GM21576 (cell line): ENCODE data around the gene SMPD1.
A peak's percentile ranks its signal among the peaks of the same experiment; 100 is the strongest.
"Not testable (repeated sequence)": the region's sequence is repeated elsewhere in the genome, so short reads cannot be mapped to it uniquely, and the experiment has no call there.

Experiments used
- ATAC-seq: cut with Tn5 transposase; IDR thresholded peaks from one replicate; pipeline ENCODE4 v1.9.1; 2021; ENCODE audit warnings: mild to moderate bottlenecking, moderate library complexity; ENCODE audit not compliant: unreplicated experiment

The SMPD1 gene

DNA sequence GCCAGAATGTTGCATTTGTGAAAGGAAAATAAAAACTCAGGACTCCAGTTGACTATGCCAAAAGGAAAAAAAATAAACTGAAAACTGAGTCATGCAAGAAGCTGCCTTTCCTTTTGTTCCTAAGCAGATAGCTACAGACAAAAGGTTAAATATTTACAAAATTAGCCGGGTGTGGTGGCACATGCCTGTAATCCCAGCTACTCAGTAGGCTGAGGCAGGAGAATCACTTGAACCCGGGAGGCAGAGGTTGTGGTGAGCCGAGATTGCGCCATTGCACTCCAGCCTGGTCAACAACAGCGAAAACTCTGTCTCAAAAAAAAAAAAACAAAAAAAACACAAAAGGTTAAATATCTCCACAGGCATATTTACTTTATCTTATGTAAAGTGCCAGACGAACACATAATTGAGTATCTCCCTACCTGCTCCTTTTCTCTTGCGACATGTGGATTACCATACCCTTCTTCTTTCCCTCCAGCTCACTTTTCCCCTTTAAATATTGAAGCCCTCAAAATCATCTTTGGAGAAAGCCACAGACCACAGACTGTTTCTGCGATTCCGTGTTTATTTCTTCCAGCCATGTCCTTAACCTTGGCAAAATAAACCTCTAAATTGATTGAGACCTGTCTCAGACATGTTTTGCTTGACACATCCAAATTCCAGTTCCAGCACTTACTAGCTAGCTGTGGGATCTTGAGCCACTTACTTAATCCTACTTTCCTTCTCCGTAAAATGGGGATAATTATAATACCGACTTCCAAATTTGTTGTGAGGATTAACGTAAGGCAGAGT, 2.3 kb upstream of the SMPD1 start:
- no peak for ATAC-seq

- no peak for ATAC-seq
These were observed 1.5 kb upstream of the SMPD1 start for GRCh38 chr11:6388748-6389147.

GRCh38 chr11:6390718-6391469, 620 bp downstream of the SMPD1 start:
- ATAC-seq = no peak

DNA sequence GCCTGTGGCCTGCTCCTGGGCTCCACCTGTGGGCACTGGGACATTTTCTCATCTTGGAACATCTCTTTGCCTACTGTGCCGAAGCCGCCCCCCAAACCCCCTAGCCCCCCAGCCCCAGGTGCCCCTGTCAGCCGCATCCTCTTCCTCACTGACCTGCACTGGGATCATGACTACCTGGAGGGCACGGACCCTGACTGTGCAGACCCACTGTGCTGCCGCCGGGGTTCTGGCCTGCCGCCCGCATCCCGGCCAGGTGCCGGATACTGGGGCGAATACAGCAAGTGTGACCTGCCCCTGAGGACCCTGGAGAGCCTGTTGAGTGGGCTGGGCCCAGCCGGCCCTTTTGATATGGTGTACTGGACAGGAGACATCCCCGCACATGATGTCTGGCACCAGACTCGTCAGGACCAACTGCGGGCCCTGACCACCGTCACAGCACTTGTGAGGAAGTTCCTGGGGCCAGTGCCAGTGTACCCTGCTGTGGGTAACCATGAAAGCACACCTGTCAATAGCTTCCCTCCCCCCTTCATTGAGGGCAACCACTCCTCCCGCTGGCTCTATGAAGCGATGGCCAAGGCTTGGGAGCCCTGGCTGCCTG, 1.4 kb downstream of the SMPD1 start:
- ATAC-seq = no peak

GRCh38 chr11:6392251-6392650, 2.0 kb downstream of the SMPD1 start:
- not testable (repeated sequence) for ATAC-seq

DNA sequence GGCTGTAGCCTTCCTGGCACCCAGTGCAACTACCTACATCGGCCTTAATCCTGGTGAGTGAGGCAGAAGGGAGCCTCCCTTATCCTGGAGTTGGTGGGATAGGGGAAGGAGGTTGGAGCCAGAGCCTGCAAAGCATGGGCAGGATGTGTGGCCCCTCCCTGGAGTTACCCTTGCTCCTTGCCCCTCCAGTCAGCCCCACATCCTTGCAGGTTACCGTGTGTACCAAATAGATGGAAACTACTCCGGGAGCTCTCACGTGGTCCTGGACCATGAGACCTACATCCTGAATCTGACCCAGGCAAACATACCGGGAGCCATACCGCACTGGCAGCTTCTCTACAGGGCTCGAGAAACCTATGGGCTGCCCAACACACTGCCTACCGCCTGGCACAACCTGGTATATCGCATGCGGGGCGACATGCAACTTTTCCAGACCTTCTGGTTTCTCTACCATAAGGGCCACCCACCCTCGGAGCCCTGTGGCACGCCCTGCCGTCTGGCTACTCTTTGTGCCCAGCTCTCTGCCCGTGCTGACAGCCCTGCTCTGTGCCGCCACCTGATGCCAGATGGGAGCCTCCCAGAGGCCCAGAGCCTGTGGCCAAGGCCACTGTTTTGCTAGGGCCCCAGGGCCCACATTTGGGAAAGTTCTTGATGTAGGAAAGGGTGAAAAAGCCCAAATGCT, 3.9 kb downstream of the SMPD1 start:
- no peak for ATAC-seq

- no peak for ATAC-seq
These were observed 5.3 kb downstream of the SMPD1 start for GRCh38 chr11:6395470-6396060.

GRCh38 chr11:6397156-6397555, 6.9 kb downstream of the SMPD1 start:
- ATAC-seq = no peak

DNA sequence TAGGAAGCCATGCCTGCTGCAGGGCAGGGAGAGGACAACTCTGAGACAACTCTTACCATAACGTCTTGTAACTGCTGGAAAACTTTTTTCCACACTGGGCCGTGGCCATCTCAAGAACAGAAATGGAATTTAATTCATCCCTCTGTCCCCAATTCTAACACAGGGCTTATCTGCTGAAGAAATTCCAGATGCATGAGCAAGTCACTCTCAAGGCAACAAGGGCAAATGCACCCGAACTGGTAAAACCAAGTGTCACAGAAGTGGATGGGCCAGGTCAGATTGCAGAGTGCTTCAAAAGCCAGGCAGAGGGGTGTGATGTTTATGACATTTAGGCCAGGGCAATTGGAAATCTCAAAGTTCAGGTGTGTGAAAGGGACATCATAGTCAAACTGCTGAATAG, 7.4 kb downstream of the SMPD1 start:
- ATAC-seq = no peak

DNA sequence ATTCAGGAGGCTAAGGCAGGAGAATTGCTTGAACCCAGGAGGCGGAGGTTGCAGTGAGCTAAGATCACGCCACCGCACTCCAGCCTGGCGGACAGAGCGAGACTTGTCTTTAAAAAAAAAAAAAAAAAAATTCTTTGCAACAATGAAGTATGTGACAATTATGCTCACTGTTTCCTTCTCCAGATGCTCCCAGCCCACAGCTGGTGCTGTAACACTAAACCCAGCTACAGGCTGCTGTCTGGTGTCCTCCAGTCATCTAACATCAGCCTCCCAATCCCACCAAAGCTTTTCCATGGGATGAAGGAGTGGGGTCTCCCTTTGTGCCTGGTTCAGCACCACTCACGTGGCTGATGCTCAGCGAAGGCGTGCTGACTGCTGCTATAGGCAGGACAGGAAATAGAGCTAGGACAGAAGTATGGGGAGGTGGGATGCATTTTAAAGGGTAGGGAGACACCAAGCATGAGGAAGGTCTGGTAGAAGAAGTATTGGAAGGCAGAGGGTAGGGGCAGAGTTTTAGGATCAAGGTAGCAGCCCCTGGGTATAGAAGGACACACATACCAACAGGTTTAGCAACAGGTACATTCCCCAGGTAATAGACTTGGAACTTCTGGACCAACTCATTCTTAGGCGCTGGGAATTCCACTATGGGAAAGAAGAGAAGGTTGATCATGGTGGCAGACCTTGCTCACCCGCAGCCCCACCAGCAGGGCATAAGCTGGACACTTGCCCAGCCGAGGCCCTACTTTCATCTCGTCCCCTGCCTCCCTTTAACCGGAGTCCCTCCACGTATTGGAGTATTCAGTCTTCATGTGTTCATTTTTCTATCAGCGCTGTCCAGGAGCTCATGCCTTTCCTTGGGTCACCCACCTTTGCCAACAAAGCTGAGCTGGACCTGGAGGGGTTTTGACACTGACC, 10.4 kb downstream of the SMPD1 start:
- no peak for ATAC-seq

DNA sequence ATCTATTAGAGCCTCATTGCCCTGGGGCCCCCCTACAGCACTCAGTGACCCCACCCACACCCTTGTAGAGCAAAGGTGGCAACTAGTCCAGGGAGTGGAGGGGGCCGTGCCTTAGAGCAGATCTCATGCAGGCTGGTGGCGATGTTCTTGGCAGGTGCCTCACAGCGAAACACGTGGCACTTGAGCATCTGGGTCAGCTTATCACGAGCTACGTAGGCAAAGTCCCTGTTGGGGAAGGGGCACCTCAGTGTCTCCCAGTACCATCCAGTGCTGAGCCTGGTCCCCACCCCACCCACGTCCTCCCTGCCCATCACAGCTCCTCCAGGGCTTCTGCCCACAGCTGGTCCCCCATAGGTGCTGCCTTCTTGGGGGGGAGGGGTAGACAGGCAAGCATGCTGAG, 11.2 kb downstream of the SMPD1 start:
- ATAC-seq = no peak

- peak; percentile 32 for ATAC-seq
These were observed 11.8 kb downstream of the SMPD1 start for GRCh38 chr11:6402061-6402470.

DNA sequence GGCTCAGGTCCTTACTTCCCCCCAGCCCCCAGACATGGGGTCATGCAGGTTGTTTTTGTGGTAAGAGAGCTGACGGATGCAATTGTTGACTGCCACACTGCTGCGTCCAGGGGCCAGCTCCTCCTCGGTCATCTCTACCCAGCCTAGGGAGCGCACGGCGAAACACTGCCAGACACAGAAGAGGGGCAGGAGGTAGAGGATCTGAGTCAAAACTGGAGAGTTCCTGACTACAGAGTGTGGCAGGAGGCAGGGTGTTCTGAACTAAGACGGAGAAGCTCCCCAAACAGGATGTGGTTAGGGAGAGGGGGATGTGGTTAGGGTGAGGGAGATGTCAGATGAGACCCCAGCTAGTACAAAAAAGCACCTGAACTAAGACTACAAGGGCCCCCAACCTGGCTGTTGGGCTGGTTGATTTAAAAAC, 12.3 kb downstream of the SMPD1 start:
- peak; percentile 95 for ATAC-seq

DNA sequence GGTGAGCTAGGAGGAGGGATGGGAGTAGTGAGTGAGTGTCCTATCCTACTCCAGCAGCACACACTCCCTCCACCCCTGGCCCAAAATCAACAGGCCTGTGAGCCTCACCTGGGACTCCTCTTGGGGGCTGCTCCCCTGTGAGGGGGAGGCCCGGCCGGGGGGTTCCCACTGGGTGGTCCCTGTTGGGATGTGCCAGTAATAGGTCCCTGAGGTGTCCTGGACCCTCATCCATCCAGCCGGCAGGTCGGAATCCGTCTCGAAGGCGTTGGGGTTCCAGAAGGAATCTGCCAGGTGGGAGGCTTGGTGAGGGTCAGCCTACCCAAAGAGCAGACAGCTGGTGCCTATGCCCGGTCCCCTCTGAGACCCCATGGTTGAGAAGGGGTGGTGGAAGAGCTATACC, 13.3 kb downstream of the SMPD1 start:
- ATAC-seq = no peak

DNA sequence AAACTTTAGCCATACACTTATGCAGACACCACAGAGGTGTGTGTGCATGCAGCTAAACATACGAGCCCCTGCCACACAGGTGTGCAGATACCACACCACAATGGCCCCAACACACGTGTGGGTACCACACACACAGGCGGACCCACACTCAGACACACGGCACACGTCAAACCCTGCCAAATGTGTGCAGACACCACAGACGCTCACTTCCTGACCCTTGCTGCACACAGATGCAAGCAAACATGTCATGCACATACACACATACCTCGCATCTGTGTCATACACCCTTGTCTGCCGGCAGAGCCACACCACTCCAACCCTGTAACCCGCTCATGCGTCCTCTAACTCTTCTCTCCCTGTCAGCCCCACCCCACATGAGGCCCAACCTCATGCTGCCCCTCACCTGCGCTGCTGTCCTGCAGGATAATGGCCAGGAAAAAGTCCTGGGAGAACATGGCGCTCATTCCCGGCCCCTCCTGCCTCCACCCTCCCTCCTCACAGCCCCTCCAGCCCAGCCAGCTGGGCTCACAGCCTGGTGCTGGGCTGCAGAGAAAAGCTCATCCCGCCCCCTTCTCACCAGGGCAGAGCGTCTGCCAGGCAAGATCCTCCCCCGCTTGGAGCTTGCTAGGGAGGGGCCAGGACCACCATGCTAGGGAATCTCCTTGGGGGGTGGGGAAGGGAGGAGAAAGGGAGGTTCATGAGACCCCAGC, 14.2 kb downstream of the SMPD1 start:
- ATAC-seq = no peak

DNA sequence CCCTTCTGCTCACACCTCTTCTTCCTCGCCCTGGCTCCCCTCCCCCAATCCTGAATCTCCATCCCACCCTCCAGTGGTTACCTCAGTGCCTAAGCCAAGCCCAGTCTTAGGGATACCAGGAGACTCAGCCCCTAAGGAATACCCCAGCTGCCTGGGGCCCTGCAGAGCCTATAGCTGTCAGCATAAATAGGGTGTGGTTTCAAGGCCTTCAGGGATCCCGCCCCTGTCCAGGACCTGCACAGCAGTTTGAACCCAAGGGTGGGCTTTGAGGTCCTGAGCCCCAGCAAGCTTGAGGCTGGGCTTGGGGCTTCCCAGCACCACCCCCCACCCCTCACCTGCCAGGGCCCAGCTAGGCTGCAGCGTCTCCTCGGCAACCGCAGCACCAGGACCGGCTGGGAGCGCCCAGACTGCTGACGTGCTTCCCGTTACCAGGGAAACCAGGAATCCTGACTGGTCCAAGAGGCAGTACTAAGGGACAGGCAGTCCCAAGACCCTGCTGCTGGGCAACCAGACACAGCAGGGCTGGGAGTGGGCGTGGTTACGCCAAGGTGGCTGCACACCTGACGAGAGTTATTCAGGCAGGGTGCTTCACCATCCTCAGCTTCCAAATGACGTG, 14.9 kb downstream of the SMPD1 start:
- no peak for ATAC-seq

DNA sequence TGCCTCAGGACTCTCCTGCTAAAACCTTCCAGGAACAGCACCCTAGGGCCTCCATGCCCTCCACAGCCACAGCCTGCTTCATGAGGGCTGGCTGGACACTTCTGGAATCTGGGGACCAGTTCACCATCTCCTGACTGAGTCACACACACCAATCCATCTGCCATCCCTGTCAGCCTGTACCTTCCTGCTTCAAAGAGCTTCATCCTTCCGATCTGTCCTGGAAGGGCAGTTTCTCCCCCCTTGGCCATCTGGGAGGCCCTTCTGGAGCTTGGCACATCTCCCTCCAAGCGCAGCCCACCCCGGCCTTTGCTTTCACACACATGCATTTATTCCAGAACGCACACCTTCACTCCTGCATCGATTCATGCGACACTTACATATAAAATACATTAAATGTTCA, 15.6 kb downstream of the SMPD1 start:
- no peak for ATAC-seq

GRCh38 chr11:6406370-6406769, 16.1 kb downstream of the SMPD1 start:
- ATAC-seq = no peak
